GM12801 (cell line): ENCODE data around the gene OSBPL10.

Experiments used
- TF ChIP-seq, protein P1 (sequence below): IDR thresholded peaks from one replicate; pipeline ENCODE4 v1.5.1; 2011; ENCODE audit warnings: control low read depth; ENCODE audit not compliant: insufficient read length; ENCODE audit errors: extremely low read depth

Gene OSBPL10

DNA sequence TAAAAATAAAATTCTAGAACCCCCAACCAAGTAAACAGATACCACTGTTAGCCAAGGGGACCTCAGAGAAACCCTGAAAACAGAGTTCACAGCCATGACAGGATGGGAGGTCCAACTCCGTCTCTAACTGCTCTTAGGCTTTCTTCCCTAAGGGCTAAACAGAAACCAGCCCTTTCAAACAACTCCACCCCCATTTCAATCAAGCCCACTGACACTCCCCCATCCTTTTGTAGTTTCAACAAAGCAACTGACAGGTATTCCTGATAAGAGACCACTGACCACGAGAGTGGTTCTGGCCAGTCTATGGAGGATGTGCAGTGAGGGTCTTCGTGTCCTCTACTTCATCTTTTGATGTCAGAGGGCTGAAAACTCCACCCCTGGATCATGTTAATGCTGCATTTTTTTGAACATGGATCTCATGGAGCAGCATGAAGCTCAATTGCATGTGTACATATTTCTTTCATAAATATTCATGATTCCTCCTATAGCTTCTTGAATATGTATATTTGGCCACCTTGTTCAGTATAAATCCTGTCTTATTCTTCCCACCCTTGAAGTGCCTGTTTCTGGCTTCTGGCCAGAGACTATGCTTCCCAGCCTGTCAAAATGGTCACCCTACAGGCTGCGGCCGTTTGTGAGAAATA lies 222.6 kb downstream of the OSBPL10 start:
- TF ChIP-seq, protein P1, sequence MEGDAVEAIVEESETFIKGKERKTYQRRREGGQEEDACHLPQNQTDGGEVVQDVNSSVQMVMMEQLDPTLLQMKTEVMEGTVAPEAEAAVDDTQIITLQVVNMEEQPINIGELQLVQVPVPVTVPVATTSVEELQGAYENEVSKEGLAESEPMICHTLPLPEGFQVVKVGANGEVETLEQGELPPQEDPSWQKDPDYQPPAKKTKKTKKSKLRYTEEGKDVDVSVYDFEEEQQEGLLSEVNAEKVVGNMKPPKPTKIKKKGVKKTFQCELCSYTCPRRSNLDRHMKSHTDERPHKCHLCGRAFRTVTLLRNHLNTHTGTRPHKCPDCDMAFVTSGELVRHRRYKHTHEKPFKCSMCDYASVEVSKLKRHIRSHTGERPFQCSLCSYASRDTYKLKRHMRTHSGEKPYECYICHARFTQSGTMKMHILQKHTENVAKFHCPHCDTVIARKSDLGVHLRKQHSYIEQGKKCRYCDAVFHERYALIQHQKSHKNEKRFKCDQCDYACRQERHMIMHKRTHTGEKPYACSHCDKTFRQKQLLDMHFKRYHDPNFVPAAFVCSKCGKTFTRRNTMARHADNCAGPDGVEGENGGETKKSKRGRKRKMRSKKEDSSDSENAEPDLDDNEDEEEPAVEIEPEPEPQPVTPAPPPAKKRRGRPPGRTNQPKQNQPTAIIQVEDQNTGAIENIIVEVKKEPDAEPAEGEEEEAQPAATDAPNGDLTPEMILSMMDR: no peak

GRCh38 chr3:31755926-31756658 lies 225.0 kb downstream of the OSBPL10 start:
- TF ChIP-seq, protein P1: no peak

GRCh38 chr3:31754575-31755278 lies 226.3 kb downstream of the OSBPL10 start:
- TF ChIP-seq, protein P1: no peak

DNA sequence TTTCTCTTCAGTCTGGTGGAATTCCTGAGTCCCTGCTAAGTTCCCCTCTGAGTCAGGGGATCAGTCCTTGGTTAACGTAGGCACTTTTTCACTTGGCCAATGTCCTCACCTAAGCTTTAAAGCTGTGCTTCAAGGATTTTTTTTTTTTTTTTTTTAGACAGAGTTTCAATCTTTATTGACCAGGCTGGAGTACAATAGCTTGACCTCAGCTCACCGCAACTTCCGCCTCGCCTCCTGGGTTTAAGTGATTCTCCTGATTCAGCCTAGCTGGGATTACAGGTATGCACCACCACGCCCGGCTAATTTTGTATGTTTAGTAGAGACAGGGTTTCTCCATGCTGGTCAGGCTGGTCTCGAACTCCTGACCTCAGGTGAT lies 228.0 kb downstream of the OSBPL10 start:
- TF ChIP-seq, protein P1: no peak

- TF ChIP-seq, protein P1: no peak
Observed at GRCh38 chr3:31752305-31753049, 228.6 kb downstream of the OSBPL10 start.

DNA sequence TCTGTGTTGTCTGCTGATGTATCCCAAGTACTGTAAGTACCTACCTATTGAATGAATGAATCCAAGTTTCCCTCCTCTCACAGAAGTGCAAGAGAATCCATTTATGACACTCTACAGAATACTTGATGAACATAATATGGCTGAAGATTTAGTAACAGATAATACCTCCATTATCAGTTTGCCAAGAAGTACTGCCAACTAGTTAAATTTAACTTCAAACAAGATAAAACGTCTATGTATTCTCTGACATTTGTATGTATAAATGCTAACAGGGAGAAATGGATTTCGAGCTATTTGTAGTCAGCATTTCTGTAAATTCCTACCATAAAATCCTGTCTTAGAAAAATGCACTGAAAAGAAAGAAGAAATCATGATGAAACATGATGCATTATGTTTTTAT lies 230.7 kb downstream of the OSBPL10 start:
- TF ChIP-seq, protein P1: no peak

DNA sequence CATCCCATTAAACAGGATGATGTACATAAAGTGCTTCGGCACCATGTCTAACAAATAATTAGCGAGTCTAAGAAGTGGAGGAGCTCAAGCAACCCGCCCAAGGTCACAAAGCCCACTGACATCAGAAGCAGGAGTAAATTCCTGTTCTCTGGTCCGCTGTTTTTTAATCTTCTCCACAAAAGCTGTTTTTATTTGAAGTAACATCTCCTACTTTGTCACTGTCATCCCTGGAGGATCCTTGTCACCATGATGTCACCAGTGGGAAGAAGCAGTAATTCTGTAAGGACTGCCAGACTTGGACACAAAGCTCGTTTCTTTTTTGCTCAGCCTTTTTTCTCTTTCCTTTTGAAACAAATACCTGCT lies 232.1 kb downstream of the OSBPL10 start:
- TF ChIP-seq, protein P1: no peak
